KOPT-K1 (cell line): ENCODE results near the gene PGC.

Experiments used
- H3K27ac ChIP-seq: fragments of 200-600 bp; sonication (generic); 2 replicates; pipeline ENCODE4 v1.5.1; 2016; ENCODE audit warnings: antibody characterized with exemption, mild to moderate bottlenecking, low read depth, low read length; ENCODE audit not compliant: poor library complexity, severe bottlenecking
- H3K36me3 ChIP-seq: fragments of 200-600 bp; sonication (generic); 2 replicates; pipeline ENCODE4 v1.5.1; 2017; ENCODE audit warnings: antibody characterized with exemption, mild to moderate bottlenecking, low read length, moderate library complexity; ENCODE audit not compliant: insufficient read depth
- H3K9me3 ChIP-seq: fragments of 200-600 bp; sonication (generic); 2 replicates; pipeline ENCODE4 v1.5.1; 2017; ENCODE audit warnings: antibody characterized with exemption, low read length, mild to moderate bottlenecking; ENCODE audit not compliant: insufficient read depth, poor library complexity, severe bottlenecking

PGC gene

GRCh38 chr6:41708856-41709255 lies 38.3 kb downstream of the PGC start:
- Histone ChIP-seq H3K36me3 (no peaks in the 10 kb centered on the region), H3K9me3 (no peaks in the 10 kb centered on the region), H3K27ac (peak overlapping the region; percentile 70)

GRCh38 chr6:41707565-41708200 lies 39.5 kb downstream of the PGC start:
- Histone ChIP-seq H3K27ac (peak overlapping the region; percentile 70), H3K36me3 (no peaks in the 10 kb centered on the region), H3K9me3 (no peaks in the 10 kb centered on the region)

GRCh38 chr6:41706876-41707564 lies 40.2 kb downstream of the PGC start:
- Histone ChIP-seq H3K36me3 (no peaks in the 10 kb centered on the region), H3K9me3 (no peaks in the 10 kb centered on the region), H3K27ac (peak overlapping the region; percentile 70)

- no peaks in the 10 kb centered on the region for H3K9me3 ChIP-seq
- H3K27ac ChIP-seq, result peak overlapping the region; percentile 70
- no peaks in the 10 kb centered on the region for H3K36me3 ChIP-seq
Measured at GRCh38 chr6:41705996-41706835, 41.0 kb downstream of the PGC start.

- Histone ChIP-seq H3K36me3 (no peaks in the 10 kb centered on the region), H3K9me3 (no peaks in the 10 kb centered on the region), H3K27ac (no peak overlapping the region)
Measured at GRCh38 chr6:41705311-41705995, 41.7 kb downstream of the PGC start.

GRCh38 chr6:41704656-41705310 lies 42.4 kb downstream of the PGC start:
- no peaks in the 10 kb centered on the region for H3K9me3 ChIP-seq
- H3K27ac ChIP-seq, result no peak overlapping the region
- no peaks in the 10 kb centered on the region for H3K36me3 ChIP-seq

GRCh38 chr6:41704028-41704427 lies 43.2 kb downstream of the PGC start:
- Histone ChIP-seq H3K27ac (no peak overlapping the region), H3K36me3 (no peaks in the 10 kb centered on the region), H3K9me3 (no peaks in the 10 kb centered on the region)

GRCh38 chr6:41702771-41703494 lies 44.3 kb downstream of the PGC start:
- H3K27ac ChIP-seq, result no peak overlapping the region
- no peaks in the 10 kb centered on the region for H3K9me3 ChIP-seq
- H3K36me3 ChIP-seq, result no peaks in the 10 kb centered on the region

GRCh38 chr6:41702089-41702745 lies 45.0 kb downstream of the PGC start:
- Histone ChIP-seq H3K36me3 (no peaks in the 10 kb centered on the region), H3K9me3 (no peaks in the 10 kb centered on the region), H3K27ac (no peak overlapping the region)

GRCh38 chr6:41700463-41701347 lies 46.5 kb downstream of the PGC start:
- no peaks in the 10 kb centered on the region for H3K36me3 ChIP-seq
- no peak overlapping the region for H3K27ac ChIP-seq
- no peaks in the 10 kb centered on the region for H3K9me3 ChIP-seq

- H3K9me3 ChIP-seq, result no peaks in the 10 kb centered on the region
- no peaks in the 10 kb centered on the region for H3K36me3 ChIP-seq
- no peak overlapping the region for H3K27ac ChIP-seq
Measured at GRCh38 chr6:41699063-41699462, 48.1 kb downstream of the PGC start.

GRCh38 chr6:41697861-41698781 lies 49.1 kb downstream of the PGC start:
- Histone ChIP-seq H3K27ac (no peak overlapping the region), H3K9me3 (no peaks in the 10 kb centered on the region), H3K36me3 (no peaks in the 10 kb centered on the region)
